Thoracic aorta (tissue), 2 donors: ENCODE data around the gene MGAT3. TPM values are rescaled to one million over a fixed set of nuclear protein-coding genes. Genes with fewer than 3 reads are reported as not detected.

Experiments used
- ATAC-seq: fragments of 150-250 bp; one replicate; pipeline ENCODE4 v1.8.0; 2017; ENCODE audit warnings: low read depth; ENCODE audit not compliant: insufficient number of reproducible peaks, low FRiP score
- DNase-seq: peaks from one replicate; pipeline ENCODE4 v3.0.0-alpha.2; 2020; ENCODE audit warnings: low spot score
- H3K27ac ChIP-seq, 2 donors: fragments of 200-600 bp; sonication (generic); 1 replicate in 1 of 2; 2 replicates in 1 of 2; pipeline ENCODE4 v1.5.1; 2016; ENCODE audit warnings: mild to moderate bottlenecking in 2 of 2, moderate library complexity in 2 of 2
- H3K27me3 ChIP-seq: fragments of 200-600 bp; sonication (generic); replicated peaks from 2 replicates; pipeline ENCODE4 v1.6.0; 2016; ENCODE audit warnings: mild to moderate bottlenecking; ENCODE audit not compliant: insufficient read depth
- H3K36me3 ChIP-seq: fragments of 200-600 bp; sonication (generic); one replicate; pipeline ENCODE4 v1.5.1; 2016
- H3K4me1 ChIP-seq, 2 donors: fragments of 200-600 bp; sonication (generic); 1 replicate in 1 of 2; 2 replicates in 1 of 2; pipeline versions ENCODE4 v1.5.1 to v1.6.0; 2016; ENCODE audit warnings: low read depth in 2 of 2, mild to moderate bottlenecking in 1 of 2; ENCODE audit not compliant: control insufficient read depth in 1 of 2
- H3K4me3 ChIP-seq: fragments of 200-600 bp; sonication (generic); 2 replicates; pipeline ENCODE4 v1.5.1; 2016; ENCODE audit warnings: mild to moderate bottlenecking
- H3K9me3 ChIP-seq: fragments of 200-600 bp; sonication (generic); 2 replicates; pipeline ENCODE4 v1.5.1; 2016
- total RNA-seq, 2 donors: library from RNA; depleted of rRNA; stranded (reverse); fragments of >200 nt; gene quantifications; one replicate each; pipeline versions ENCODE4 v1.1.0 to v1.2.3, GENCODE V29; 2016
- TF ChIP-seq, protein P1 (sequence below): fragments of 200-600 bp; sonication (generic); IDR thresholded peaks from one replicate; pipeline ENCODE4 v1.5.1; 2019; ENCODE audit warnings: antibody characterized with exemption

The MGAT3 gene
- total RNA-seq, 2 donors from 2014 or later, result 1.1 to 3.2 TPM

GRCh38 chr22:39527481-39527961 lies 70.7 kb downstream of the MGAT3 start:
- Histone ChIP-seq H3K27me3 (no peaks in the 10 kb centered on the region), H3K27ac (peak overlapping the region in 1 of 2 donors; percentile 17), H3K36me3 (peaks cover 23% of the 10 kb centered on the region), H3K9me3 (no peaks in the 10 kb centered on the region), H3K4me3 (no peak overlapping the region), H3K4me1 (peaks cover 41 to 93% of the 10 kb centered on the region in 2 donors)
- ATAC-seq (no peak), DNase-seq (no peak)
- TF ChIP-seq, protein P1, sequence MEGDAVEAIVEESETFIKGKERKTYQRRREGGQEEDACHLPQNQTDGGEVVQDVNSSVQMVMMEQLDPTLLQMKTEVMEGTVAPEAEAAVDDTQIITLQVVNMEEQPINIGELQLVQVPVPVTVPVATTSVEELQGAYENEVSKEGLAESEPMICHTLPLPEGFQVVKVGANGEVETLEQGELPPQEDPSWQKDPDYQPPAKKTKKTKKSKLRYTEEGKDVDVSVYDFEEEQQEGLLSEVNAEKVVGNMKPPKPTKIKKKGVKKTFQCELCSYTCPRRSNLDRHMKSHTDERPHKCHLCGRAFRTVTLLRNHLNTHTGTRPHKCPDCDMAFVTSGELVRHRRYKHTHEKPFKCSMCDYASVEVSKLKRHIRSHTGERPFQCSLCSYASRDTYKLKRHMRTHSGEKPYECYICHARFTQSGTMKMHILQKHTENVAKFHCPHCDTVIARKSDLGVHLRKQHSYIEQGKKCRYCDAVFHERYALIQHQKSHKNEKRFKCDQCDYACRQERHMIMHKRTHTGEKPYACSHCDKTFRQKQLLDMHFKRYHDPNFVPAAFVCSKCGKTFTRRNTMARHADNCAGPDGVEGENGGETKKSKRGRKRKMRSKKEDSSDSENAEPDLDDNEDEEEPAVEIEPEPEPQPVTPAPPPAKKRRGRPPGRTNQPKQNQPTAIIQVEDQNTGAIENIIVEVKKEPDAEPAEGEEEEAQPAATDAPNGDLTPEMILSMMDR, result no peak

- Histone ChIP-seq H3K27me3 (no peaks in the 10 kb centered on the region), H3K4me1 (peaks cover 38 to 86% of the 10 kb centered on the region in 2 donors), H3K4me3 (peak overlapping the region; percentile 53), H3K36me3 (peaks cover 18% of the 10 kb centered on the region), H3K27ac (peak overlapping the region; percentile 17 to 41), H3K9me3 (no peaks in the 10 kb centered on the region)
- TF ChIP-seq, protein P1, result no peak
- DNase-seq (no peak), ATAC-seq (no peak)
Measured at GRCh38 chr22:39528080-39528661, 71.4 kb downstream of the MGAT3 start.

DNA sequence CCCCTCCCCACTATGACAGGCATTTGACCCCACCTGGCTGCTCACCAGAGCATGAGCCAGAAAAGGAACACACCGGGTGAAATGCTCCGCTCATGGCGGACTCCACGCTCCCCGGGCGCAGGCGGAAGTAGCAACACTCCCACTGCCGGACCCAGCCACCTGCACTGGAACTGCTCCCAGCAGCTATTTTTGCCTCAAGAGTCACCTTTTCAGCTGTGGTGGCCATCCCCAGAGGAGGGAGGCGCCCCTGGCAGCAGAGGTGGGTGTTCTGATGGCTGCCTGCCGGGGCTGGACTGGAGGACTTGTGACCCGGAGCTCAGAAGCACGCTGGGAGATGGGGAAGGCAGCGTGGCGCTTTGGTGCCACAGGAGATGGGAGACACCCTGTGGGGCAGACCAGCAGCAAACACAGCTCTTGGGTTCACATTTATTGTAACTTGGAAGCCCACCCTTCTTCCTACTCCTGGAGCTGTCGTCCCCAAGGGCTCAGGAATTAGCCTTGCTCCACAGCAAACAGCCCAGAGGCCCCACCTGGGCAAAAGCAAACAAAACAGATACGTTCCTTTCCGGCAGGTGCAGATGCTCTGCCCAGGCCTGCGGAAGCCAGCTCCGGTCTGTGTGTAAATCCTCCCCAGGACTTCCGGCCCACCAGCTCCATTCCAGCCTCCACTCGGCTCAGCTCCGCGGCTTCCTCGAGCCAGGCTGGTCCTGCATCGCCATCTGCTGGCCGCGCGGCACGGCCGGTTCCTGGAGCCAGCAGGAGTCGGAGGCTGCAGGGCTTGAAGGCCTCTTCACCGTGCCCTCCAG lies 72.1 kb downstream of the MGAT3 start:
- peak overlapping the region; percentile 53 for H3K4me3 ChIP-seq
- peaks cover 35 to 79% of the 10 kb centered on the region in 2 donors for H3K4me1 ChIP-seq
- TF ChIP-seq, protein P1, result peak; percentile 90
- DNase-seq, result peak; percentile 59
- peak; percentile 22 for ATAC-seq
- H3K27me3 ChIP-seq, result no peaks in the 10 kb centered on the region
- peak overlapping the region; percentile 17 to 41 for H3K27ac ChIP-seq
- no peaks in the 10 kb centered on the region for H3K9me3 ChIP-seq
- H3K36me3 ChIP-seq, result peaks cover 13% of the 10 kb centered on the region

GRCh38 chr22:39529487-39529851 lies 72.7 kb downstream of the MGAT3 start:
- no peak overlapping the region for H3K27ac ChIP-seq
- TF ChIP-seq, protein P1, result no peak
- peak overlapping the region; percentile 53 for H3K4me3 ChIP-seq

GRCh38 chr22:39530116-39530515 lies 73.3 kb downstream of the MGAT3 start:
- Histone ChIP-seq H3K4me1 (peaks cover 28 to 74% of the 10 kb centered on the region in 2 donors), H3K4me3 (no peak overlapping the region), H3K36me3 (peaks cover 3% of the 10 kb centered on the region), H3K27ac (no peak overlapping the region), H3K27me3 (no peaks in the 10 kb centered on the region), H3K9me3 (no peaks in the 10 kb centered on the region)
- DNase-seq (no peak), ATAC-seq (no peak)
- TF ChIP-seq, protein P1, result no peak

More at GRCh38 chr22:39529487-39529851, 72.7 kb downstream of the MGAT3 start:
- H3K27me3 ChIP-seq, result no peaks in the 10 kb centered on the region
- peaks cover 29 to 74% of the 10 kb centered on the region in 2 donors for H3K4me1 ChIP-seq
- peaks cover 7% of the 10 kb centered on the region for H3K36me3 ChIP-seq
- DNase-seq, result no peak
- ATAC-seq, result no peak
- H3K9me3 ChIP-seq, result no peaks in the 10 kb centered on the region
